Vagina (tissue), 2 donors: Measurements from ENCODE around the gene PIK3CB.
"Not testable (repeated sequence)": the region's sequence is repeated elsewhere in the genome, so short reads cannot be mapped to it uniquely, and the experiment has no call there.

ENCODE experiments used
- POLR2A ChIP-seq, 2 donors: fragments of 450-650 bp; IDR thresholded peaks; one replicate each; pipeline ENCODE4 v1.6.1; 2017; ENCODE audit warnings: antibody characterized with exemption in 2 of 2, mild to moderate bottlenecking in 2 of 2, moderate library complexity in 2 of 2
- POLR2AphosphoS5 ChIP-seq, 2 donors: sonication (generic); formaldehyde crosslinking; IDR thresholded peaks; one replicate each; pipeline ENCODE4 v1.9.0; 2017; ENCODE audit warnings: antibody characterized with exemption in 2 of 2, mild to moderate bottlenecking in 2 of 2, low read depth in 1 of 2; ENCODE audit not compliant: insufficient read depth in 1 of 2
- TF ChIP-seq, protein P1 (sequence below), 3 experiments: fragments of 450-650 bp in 2 of 3; fragments of 200-600 bp in 1 of 3; sonication (generic) in 1 of 3; IDR thresholded peaks; one replicate each; pipeline ENCODE4 v1.5.1; 2017 to 2019; ENCODE audit warnings: antibody characterized with exemption in 3 of 3, mild to moderate bottlenecking in 2 of 3, moderate library complexity in 2 of 3

DNA sequence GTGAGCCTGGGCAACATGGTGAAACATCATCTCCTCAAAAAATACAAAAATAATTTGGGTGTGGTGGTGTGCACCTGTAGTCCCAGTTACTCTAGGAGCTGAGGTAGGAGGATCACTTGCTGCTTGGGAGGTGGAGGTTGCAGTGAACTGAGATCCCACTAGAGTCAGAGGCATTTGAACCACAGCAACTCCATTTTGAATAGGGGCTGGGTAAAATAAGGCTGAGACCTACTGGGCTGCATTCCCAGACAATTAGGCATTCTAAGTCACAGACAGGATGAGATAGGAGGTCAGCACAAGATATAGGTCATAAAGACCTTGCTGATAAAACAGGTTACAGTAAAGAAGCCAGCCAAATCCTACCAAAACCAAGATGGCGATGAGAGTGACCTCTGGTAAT, 12.1 kb upstream of the PIK3CB start:
- TF ChIP-seq, protein P1, sequence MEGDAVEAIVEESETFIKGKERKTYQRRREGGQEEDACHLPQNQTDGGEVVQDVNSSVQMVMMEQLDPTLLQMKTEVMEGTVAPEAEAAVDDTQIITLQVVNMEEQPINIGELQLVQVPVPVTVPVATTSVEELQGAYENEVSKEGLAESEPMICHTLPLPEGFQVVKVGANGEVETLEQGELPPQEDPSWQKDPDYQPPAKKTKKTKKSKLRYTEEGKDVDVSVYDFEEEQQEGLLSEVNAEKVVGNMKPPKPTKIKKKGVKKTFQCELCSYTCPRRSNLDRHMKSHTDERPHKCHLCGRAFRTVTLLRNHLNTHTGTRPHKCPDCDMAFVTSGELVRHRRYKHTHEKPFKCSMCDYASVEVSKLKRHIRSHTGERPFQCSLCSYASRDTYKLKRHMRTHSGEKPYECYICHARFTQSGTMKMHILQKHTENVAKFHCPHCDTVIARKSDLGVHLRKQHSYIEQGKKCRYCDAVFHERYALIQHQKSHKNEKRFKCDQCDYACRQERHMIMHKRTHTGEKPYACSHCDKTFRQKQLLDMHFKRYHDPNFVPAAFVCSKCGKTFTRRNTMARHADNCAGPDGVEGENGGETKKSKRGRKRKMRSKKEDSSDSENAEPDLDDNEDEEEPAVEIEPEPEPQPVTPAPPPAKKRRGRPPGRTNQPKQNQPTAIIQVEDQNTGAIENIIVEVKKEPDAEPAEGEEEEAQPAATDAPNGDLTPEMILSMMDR (IDR thresholded peaks at IDR 0.05) = not testable (repeated sequence)
- not testable (repeated sequence) for TF ChIP-seq POLR2A (IDR thresholded peaks at IDR 0.05); POLR2AphosphoS5 (IDR thresholded peaks at IDR 0.05; ENCODE audit: insufficient read depth in 1 of 2, low read depth in 1 of 2)
